Measurements from ENCODE around the gene GLIS1.

- TF ChIP-seq, protein P1, sequence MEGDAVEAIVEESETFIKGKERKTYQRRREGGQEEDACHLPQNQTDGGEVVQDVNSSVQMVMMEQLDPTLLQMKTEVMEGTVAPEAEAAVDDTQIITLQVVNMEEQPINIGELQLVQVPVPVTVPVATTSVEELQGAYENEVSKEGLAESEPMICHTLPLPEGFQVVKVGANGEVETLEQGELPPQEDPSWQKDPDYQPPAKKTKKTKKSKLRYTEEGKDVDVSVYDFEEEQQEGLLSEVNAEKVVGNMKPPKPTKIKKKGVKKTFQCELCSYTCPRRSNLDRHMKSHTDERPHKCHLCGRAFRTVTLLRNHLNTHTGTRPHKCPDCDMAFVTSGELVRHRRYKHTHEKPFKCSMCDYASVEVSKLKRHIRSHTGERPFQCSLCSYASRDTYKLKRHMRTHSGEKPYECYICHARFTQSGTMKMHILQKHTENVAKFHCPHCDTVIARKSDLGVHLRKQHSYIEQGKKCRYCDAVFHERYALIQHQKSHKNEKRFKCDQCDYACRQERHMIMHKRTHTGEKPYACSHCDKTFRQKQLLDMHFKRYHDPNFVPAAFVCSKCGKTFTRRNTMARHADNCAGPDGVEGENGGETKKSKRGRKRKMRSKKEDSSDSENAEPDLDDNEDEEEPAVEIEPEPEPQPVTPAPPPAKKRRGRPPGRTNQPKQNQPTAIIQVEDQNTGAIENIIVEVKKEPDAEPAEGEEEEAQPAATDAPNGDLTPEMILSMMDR (IDR thresholded peaks at IDR 0.05; ENCODE audit: low read depth, low read length, poor library complexity, severe bottlenecking), result no peak
- no peak for TF ChIP-seq EZH2phosphoT487 (IDR thresholded peaks at IDR 0.05; ENCODE audit: borderline replicate concordance, low read length)
These were observed 122.5 kb downstream of the GLIS1 start for GRCh38 chr1:53616511-53616910.

Measured in DOHH2 (cell line).